NCI-H510A (cell line): ENCODE measurements around the gene SRRM1.

Experiments used
- DNase-seq: peaks from one replicate; lab custom pipeline; 2025; lab: John Stamatoyannopoulos, UW

Gene SRRM1, protein sequence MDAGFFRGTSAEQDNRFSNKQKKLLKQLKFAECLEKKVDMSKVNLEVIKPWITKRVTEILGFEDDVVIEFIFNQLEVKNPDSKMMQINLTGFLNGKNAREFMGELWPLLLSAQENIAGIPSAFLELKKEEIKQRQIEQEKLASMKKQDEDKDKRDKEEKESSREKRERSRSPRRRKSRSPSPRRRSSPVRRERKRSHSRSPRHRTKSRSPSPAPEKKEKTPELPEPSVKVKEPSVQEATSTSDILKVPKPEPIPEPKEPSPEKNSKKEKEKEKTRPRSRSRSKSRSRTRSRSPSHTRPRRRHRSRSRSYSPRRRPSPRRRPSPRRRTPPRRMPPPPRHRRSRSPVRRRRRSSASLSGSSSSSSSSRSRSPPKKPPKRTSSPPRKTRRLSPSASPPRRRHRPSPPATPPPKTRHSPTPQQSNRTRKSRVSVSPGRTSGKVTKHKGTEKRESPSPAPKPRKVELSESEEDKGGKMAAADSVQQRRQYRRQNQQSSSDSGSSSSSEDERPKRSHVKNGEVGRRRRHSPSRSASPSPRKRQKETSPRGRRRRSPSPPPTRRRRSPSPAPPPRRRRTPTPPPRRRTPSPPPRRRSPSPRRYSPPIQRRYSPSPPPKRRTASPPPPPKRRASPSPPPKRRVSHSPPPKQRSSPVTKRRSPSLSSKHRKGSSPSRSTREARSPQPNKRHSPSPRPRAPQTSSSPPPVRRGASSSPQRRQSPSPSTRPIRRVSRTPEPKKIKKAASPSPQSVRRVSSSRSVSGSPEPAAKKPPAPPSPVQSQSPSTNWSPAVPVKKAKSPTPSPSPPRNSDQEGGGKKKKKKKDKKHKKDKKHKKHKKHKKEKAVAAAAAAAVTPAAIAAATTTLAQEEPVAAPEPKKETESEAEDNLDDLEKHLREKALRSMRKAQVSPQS

DNA sequence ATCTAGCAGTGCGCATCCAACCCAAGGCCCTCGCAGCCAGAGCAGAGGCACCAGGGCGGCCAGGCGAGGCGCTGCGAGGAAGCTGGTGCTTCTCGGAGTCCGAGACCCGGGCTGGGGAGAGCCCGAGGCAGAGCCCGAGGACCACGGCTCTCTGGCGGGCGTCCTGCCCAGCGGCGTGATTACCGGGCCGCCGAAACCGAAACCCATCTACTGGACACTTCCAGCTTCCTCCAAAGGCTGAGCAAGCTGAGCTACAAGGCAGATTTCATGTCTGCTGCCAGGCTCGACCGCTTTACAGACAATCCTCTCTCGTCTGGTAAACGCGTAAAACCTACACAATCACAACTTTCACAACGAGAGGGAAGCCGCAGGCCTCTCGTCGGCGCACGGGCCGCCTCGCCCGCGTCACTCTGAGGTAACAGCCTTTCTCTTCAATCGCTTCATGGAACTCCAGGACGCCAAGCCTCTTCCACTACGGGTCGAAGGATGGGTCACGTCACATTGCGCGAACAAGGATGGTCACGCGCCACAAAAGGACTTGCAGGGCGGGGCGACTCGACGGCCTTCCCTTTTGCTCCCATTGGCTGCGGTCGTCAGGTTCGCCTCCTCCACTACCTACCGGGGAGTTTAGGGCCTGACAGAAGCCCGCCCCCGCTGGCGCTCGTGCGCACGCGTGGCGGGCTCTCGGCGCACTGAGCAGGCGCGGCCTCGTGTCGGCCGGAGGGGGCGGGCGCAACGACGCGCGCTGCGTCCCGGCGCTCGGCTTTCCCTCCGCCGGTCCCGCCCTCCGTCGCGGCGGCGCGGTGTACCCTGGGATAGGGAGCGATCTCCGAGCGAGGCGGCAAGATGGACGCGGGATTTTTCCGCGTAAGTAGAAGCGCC, at the start of gene SRRM1:
SRRM1 (plus strand) TSS at position 822 of the 882 bp plus-strand sequence; CDS start at position 847, 25 bp downstream.
- DNase-seq: peak; percentile 98

DNA sequence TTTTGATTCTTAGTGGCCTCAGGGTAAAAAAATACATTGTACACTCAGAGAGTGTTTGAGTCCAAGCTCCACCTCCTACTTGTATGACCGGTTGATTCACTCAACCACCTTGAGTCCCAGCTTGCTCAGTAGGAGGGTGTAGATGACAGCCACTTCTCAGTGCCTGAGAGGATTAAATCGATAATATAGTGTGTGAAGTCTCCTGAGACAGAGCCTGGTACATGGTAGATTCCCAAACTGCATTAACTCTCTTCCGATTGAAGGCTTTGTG, 48.8 kb upstream of the SRRM1 start:
- DNase-seq: peak; percentile 75

GRCh38 chr1:24596401-24596880, 46.7 kb upstream of the SRRM1 start:
- no peak for DNase-seq

DNA sequence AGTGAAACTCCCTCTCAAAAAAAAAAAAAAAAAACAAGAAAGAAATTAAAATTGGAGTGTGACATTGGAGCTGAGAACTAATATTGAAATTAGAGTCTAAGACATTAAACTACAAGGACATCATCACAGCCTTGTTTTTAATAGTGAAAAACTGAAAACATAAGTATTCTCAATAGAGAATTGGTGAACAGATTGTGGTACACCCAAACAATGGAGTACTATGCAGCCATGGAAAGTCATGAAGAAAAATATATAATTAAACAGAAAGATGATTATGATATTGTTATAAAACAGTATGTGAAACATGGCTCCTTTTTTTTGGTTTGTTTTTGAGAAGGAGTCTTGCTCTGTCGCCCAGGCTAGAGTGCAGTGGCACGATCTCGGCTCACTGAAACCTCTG, 43.8 kb upstream of the SRRM1 start:
- no peak for DNase-seq

GRCh38 chr1:24600551-24600950, 42.6 kb upstream of the SRRM1 start:
- DNase-seq: no peak

GRCh38 chr1:24605534-24606295, 37.4 kb upstream of the SRRM1 start:
- no peak for DNase-seq

DNA sequence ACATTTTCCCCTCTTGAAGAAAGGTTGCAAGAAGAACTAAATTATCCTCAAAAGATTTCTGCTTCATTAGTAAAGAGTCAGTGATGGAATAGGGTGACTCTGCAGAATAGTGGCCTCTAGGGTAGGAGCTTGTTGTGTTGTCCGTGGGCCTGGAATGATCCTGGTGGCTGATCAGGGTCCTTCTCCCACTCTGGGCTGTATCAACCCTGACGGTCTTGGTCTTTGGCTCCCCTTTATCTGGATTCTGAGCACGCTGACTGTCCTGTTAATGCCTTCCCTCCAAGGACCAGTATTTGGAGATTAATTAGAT, 36.9 kb upstream of the SRRM1 start:
- no peak for DNase-seq

DNA sequence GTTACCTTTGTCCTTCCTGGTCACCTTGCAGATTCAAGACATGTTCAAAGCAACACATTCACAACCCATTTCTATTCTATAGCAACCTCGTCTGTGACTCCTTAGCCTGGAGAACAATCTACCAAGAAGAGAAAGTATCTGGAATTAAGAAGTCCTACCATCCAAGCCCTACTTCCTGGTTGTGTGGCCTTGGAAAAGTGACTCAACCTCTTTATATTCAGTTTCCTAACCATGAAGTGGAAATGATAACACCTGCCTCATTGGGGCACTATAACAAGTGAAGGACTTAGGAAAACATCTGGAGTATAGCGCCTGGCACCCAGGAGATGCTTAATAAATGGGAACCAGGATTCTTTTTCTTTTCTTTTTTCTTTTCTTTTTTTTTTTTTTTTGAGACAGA, 36.5 kb upstream of the SRRM1 start:
- DNase-seq: no peak

DNA sequence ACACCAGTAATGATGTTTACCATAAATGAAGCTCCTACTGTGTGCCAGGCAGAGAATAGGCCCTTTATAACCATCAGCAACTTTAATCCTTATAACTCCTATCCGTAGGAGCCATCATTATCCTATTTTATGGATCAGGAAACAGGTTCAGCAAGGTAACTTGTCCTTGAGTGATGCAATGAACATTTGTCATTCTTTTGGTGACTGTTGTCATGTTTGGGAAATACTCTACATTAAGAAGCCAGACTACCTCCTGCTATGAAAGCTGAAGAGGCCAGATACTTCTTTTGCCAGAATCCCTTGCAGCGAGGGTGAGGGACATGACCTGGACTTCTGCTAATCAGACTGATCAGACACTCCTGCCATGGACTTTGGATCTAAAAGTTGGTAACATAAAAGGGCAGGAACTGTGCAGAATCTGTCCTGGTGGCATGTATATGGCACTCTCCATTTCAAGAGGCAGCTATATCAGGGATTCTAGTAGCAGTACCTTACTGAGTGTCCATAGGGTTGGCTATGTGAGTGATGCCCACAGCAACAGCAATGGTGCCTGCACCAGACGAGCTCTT, 33.1 kb upstream of the SRRM1 start:
- DNase-seq: no peak

DNA sequence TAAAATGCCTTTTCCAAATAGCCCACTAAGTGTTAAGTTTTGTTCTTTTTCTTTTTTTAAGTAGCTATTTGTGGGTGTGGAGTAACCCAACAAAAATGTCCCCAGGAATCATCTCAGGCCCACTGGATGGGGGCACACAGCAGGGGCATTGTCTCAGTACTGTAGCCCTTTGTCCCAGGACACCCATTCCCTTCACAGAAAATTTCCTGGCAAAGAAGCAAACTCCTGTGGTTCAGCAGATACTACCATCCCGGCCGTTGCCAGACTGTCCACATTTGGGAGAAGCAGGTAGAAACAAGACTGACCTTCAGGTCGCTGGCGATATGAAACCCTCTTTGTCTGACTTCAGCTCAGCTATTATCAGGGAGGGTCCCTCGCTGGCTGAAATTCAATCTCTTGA, 23.7 kb upstream of the SRRM1 start:
- no peak for DNase-seq

DNA sequence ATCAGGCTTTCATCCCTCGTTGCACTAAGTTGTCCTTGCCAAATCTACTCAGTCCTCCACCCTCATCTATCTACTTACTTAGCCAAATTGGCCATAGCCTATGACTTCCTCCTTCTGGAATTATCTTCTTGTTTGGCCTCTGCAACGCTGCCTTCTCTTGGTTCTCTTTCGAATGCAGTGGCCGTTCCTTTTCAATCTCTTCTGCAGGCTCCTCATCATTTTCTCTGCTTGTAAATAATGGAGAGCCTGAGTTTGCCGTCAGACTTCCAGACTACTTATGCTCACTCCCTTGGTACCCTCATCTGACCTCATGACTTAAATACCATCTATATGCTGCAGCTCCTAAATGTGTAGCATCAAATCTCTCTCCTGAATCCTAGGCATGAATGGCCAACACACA, 22.4 kb upstream of the SRRM1 start:
- DNase-seq: no peak

DNA sequence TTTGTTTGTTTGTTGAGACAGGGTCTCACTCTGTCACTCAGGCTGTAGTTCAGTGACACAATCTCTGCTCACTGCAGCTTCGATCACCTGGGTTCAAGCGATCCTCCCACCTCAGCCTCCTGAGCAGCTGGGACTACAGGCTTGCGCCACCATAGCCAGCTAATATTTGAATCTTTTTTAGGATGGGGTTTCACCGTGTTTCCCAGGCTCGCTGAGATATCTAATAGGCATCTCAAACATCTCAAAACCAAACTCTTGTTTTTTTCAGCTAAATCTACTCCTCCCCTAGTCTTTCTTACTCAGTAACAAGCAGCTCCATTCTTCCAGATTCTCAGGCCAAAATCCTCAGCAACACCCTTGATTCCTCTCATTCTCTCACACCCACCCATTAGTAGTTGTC, 22.0 kb upstream of the SRRM1 start:
- no peak for DNase-seq

GRCh38 chr1:24622218-24622617, 20.9 kb upstream of the SRRM1 start:
- no peak for DNase-seq

DNA sequence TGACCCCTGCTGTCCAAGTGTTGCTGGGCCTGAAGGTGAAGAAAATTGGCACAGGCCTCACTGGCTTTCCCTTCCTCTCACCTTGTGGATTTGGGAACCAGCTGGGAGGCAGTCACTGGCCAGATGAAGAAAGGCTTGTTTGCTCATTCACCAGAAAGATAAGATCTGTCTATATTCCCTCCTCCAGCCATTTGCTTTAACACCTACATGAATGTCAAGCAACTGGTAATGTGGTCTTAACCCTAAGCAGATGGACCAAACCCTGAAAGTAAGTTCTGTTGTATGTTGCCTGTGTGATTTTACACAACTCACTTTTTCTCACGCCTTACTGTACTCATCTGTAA, 10.3 kb upstream of the SRRM1 start:
- no peak for DNase-seq

- DNase-seq: peak; percentile 29
Measured at GRCh38 chr1:24635195-24635843, 7.8 kb upstream of the SRRM1 start.

DNA sequence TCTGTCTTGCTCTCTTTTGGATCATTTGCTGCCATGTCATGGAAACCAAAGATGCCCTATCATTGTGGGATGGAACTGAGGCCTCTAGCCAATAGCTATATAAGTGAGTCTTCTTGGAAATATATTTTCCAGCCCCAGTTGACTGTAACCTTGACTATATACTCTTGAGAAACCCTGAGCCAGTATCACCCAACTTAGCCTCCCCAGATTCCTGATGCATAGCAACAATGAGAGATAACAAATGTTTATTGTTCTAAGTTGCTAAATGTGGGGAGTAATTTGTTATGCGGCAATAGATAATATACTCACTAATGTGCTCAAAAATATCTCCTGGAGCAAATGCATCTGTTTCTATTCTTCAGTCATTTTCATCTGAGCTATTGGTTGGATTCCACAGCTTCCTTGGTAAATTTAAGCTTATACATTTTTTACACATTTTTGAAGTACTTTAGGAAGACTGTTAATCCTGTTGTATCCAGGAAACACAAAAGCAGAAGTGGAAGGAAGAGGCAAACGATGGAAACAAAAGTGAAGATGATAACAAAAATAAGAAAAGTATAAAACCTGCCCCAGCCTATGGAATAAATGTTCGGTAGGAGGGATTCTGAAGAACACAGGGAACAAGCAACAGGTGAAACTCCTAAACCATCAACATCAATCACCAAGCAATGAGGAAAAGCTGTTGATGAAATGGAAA, 6.3 kb upstream of the SRRM1 start:
- no peak for DNase-seq

DNA sequence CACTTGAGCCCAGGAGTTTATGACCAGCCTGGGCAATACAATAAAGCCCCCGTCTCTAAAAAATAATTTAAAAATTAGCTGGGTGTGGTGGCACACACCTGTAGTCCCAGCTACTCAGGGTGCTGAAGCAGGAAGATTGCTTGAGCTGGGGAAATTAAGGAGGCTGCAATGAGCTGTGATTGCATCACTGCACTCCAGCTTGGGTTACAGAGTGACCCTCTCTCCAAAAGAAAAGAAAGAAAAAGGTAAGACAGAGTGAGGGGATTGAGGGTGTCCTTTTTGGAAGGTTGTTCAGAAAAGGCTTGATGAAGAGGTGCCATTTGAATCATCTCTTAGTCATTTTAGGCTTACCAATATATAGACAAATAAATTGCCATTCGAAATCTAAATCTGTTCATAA, 4.0 kb upstream of the SRRM1 start:
- no peak for DNase-seq

GRCh38 chr1:24639881-24640280, 3.2 kb upstream of the SRRM1 start:
- no peak for DNase-seq

DNA sequence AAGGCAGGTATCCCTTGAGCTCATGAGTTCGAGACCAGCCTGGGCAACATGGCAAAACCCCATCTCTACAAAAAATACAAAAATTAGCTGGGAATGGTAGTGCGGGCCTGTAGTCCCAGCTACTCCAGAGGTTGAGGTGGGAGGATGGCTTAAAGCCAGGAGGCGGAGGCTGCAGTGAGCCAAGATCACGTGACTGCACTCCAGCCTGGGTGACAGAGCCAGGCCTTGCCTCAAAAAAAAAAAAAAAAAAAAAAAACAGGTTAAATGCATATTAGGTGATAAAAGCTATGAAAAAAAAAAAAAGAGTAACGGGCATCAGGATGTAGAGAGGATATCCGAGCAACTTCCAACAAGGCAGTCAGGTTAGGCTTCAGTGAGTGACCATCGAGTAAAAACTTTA, 2.8 kb upstream of the SRRM1 start:
- DNase-seq: no peak

- DNase-seq: no peak
Measured at GRCh38 chr1:24641646-24642151, 1.4 kb upstream of the SRRM1 start.
